CD4-positive, alpha-beta T cell treated with Interleukin-21 for 1 hour (primary cell): Measurements from ENCODE around the gene CERS6.
"Not testable (repeated sequence)": the region's sequence is repeated elsewhere in the genome, so short reads cannot be mapped to it uniquely, and the experiment has no call there.

Source experiments
- DNase-seq: peaks from one replicate; pipeline ENCODE4 v3.0.0-alpha.2; 2020

Gene CERS6

DNA sequence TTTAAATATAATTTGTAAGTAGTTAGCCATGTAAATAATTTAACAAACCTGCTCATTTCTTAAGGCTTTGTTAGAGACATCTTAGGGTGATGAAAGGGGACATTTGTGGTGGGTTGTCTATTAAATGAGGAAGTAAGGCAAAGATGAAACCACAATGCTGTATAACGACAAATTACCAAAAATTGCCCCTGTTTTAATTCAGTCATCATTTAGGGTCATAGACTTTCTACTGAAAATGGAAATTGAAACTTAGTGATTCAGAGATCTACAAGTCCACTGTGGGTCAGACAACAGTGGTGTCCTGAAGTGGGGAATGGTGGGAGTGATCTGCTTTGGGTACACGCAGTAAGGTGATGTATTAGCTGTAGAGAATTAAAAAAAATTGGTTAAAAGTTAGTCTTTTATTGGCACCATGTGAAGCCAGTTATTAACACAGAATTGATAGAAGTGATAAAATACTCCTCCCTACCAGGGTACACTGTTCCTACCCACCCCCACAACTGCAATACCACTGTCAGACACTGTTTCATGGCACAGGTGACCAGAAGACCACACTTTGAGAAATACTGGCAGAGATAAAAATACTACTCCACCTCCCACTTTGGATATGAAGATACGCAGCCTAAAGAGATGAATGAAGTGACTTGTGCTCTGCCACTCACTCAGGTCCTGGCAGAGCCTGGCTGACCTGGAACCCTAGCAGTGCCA, 13.4 kb downstream of the CERS6 start:
- no peak for DNase-seq

DNA sequence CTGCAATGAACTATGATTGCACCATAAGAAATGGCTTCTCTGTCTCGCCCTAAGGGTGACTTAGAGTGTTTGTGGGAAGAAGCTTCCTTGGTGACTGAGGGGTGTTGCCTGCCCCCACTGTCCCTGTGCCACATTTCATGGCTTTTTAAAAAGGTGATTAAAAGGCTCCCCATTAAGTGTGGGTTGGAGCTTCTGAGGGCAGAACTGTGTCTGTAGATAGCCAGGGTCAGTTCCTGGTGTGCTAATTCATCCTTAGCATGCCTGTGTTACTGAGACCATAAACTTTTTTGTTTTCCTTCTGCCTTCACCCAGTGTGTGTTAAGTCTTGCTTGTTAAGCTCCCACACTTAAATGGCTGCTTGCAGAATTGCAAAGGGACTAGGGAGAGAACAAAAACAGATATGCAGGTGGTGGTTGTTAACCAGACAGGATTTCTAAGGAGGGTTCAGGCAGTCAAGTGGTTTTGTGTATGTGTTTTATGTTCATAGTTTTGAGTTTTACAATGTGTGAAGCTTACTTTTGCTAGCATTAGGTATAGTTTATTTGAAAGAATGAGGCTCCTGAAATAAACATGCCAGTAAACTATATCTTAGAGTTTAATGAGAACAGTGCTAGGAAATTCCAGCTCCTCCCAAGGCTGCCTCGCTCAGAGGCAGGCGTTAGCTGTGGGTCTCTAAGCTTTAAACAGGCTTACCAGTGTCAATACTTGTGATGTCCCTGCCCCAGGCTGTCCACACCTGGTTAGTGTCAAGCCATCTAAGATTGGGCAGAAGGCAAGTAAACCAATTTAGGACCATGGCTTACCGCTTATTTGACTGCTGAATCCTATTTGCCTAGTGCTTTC, 14.5 kb downstream of the CERS6 start:
- DNase-seq = no peak

DNA sequence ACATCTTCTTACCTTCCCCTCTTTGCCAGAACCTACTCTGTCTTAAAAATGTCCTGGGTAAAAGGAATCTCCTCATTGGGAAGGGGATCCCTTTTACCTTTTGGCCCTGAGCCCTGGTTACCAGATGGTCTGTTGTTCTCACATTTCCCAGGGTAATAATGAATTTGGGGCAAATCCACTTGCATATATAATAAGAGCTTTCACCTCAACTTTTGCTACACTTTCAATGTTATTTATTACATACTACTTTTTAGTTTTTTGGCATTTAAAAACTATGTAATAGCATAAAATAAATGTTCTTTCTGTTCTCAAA, 15.0 kb downstream of the CERS6 start:
- no peak for DNase-seq

DNA sequence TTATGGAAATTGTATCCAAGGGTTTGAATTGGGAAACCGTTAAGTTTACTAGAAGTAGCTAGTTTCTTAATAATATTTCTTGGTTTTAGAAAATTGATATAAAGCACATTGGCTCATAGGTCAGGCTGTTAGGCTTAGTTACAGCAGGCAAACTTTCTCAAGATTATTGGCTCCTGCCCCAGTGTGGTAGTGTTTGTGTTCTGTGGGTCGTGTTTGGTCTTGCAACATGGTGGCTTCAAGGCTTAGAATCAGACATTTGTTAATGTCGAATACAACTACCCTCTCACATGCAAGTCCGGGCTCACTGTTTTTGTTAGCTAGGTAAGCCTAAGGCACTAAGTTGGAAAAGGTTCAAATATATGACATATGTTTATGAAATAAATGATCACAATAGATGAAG, 19.6 kb downstream of the CERS6 start:
- no peak for DNase-seq

DNA sequence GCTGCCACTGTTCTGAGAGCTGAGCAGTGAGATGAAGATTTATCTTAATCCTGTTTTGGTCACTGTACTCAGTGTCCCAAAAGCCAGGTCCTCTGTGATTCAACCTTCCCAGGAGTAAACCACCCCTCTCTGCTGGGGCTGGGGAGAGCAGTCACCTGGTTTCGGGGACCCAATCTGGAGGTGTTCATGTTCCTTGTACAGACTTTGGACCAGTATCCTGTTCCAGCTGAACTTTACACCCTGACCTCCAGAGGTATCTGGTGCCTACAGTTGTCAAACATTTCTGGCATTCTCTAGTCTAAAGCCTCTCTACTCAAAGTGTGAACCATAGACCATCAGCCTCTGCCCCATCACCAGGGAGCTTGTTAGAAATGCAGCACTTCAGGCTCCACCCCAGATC, 22.1 kb downstream of the CERS6 start:
- DNase-seq = no peak

DNA sequence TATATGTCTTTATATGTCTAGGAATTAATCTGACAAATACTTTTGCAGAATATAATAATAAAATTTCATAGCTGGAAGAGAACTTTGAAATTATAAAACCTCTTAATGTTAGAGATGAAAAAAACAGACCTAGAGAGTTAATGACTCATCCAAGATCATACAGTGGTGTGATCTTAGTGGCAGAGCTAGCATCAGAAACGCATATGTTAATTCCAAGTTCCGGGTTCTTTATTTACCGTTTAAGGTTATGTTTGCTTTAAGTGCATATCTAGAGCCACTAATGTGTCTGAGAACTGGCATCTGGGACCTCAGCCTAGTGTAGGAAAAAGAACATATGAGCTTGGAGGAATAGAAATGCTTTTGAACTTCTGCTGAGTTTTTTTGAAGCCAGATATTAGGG, 24.3 kb downstream of the CERS6 start:
- DNase-seq = no peak

DNA sequence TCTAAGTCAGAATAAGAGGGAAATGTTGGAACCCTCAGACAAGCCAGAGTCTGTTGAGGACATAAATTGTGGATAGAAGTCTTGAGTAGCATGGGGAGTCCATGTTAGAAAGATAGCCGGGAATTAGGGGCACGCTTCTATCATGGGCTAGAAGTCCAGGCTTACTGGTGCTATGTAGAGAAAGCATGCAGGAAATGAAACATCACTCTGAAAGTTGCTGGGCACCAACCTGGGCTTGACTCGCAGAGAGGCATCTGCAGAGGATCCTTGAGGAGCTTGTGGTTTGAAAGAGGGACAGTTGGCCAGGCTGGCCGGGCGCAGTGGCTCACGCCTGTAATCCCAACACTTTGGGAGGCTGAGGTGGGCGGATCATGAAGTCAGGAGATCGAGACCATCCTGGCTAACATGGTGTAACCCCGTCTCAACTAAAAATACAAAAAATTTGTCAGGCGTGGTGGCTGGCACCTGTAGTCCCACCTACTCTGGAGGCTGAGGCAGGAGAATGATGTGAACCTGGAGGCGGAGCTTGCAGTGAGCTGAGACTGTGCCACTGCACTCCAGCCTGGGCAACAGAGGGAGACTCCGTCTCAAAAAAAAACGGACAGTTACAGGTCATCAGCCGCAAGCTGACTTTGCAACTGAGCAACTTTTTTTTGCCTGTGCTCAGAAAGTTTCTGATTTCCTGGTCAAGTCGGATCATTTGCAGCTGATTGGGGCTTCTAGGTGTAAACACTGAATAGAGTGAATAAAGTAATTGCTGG, 24.9 kb downstream of the CERS6 start:
- DNase-seq = no peak

DNA sequence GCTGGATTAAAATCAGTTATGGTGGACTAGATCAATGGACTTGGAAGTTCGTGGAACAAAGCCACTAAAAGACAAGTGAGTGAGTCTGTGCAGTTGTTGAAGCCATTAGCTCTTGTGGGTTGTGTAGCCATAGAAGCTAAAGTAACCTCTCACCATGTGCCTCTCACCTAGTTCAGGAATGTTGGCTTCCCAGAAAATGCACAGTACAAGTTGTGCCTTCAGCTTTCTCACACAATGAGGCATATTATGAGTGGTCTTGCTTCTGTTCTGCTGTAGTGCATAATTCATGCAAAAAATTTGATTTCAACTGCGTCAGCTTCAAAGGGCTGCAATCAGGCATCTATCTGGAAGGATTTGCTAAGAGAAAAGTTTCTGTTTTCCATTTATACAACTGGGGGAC, 26.2 kb downstream of the CERS6 start:
- no peak for DNase-seq

DNA sequence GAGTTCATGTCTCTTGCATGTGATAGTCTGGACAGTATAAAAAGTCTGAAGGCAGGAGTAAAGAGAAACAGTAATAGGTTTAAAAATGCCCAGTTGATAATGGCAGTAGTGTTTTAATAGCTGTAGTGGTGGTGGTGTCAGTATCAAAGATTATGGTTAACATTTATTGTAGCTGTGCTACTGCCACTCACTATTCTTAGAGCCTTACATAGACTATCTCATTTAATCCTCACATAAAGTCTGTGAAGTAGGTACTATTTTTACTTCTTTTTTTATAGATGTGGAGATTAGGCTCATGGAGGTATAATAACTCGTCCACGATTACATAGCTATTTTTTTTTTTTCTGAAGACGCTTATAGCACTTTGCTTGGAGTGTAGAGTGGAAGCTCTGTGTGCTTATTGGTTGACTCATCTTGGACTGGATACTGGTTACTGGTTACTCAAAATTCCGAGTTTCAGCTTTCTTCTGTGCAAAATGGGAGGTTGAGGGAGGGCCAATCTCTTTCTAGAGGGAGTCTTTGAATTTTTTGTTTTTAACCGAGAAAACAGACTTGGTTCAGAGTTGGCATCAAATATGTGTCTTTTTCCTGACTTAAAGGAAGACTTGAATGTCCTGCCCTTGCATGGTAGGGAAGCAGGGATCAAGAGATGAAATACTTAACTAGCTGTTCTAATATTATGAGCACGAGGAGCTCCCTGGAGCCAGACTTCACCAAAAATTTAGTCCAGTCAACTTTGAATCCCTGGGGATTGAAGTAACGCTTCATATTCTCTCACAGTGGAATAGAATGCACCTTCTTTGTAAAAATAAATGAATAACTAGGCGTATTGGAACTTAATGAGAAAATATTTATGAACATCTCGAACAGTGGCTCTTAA, 27.1 kb downstream of the CERS6 start:
- DNase-seq = no peak

DNA sequence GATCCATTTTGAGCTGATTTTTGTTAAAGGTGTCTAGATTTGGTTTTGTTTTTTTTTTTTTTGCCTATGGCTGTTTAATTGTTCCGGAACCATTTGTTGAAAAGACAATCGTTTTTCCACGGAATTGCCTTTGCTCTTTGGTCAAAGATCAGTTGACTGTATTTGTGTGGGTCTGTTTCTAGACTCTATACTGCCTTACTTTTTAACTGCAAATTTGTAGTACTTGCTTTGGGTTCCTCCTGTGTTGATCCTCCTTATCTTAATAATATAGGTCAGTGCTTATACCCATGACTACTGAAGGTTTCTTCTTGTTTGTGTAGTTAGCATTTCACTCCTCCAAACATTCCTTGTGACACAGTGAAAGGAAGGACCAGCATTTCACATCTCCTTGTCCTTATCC, 30.4 kb downstream of the CERS6 start:
- no peak for DNase-seq

DNA sequence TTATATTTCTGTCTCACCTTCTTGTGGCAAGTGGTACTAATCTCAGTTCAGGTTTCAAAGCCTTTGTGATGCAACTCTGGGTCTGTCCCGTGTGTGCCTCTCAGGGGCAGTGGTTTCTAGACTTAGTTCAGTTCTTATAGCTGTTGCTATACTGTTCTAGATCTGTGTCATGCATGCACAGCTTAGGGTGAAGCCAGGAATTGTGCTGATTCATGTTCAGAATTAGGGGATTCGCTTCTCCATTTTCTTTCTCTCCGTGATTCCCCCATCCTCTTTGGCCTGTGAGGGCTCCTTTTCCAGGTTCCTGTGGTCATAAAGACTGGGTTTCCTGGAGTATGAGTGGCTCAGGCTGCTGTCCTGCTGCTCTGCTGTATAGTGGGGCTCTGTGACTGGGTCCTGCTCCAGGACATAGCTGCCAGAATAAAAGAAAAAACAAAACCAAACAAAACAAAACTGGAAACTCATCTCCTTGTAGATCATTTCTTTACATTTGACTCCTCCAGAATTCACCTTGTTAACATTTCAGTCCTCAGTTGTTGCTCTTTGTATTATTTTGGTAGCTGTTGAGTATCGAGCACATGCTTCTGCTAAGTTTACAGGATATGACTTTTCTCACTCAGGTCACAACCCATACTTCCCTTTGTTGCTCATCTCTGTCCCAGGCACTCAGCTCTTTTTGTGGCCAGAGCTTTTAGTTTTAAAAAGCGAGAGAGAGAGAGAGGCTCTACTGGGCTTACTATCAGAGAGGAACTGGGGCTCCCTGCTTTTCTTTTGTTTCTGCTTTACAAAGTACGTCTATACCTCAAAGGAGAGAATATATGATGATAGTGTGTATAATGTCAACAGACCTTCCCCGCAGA, 34.2 kb downstream of the CERS6 start:
- peak; percentile 38 for DNase-seq

DNA sequence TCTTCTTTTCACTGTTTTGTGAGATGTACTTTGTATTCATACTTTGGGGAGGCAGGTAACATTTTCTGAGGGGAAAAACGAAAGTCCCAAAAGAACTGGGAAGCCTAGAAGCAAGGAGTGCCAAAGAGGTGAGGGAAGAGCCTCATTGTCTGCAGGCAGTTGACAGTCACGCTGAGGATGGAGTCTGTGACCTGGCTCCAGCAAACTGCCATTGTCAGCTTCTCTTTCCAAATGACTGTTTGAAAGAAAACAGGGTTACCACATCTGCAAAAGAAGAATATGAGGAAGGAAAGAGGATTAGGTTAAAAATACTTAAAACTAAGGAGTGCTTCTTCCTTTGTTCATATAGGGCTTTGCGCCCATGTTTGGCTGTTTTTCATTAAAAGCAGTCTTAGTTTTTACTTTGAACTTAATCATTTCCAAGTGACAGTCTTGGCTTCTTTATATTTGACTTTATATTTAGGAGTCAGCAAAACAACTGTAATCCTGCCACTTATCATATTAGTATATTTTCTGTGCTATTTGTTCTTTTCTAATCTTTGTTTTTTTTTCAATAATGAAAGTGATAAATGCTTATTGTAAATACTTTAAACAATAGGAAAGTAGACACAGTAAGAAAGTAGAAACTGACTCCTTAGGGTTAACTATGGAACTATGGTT, 35.0 kb downstream of the CERS6 start:
- DNase-seq = no peak

DNA sequence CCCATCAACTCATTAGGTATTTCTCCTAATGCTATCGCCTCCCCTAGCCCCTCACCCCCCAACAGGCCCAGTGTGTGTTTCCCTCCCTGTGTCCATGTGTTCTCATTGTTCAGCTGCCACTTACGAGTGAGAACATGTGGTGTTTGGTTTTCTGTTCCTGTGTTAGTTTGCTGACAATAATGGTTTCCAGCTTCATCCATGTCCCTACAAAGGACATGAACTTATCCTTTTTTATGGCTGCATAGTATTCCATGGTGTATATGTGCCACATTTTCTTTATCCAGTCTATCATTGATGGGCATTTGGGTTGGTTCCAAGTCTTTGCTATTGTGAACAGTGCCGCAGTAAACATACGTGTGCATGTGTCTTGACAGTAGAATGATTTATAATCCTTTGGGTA, 35.7 kb downstream of the CERS6 start:
- DNase-seq = not testable (repeated sequence)

DNA sequence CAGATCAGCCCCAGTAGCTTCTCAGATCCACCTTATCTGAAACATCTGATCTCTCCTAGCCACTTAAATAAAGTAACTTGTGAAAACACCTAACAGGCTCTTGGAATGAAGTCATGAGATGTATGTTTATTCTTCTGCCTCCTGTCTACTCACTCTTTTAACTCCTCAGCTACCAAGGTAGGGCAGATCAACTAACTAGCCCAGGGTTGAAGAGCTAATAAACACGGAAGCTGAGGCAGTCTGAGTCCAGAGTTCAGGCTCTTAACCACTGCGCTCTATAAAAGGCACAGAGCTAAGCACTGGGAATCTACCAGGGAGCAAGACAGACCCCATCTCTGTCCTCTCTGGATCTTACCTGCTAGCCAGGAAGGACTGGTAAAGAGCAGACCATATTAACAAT, 37.1 kb downstream of the CERS6 start:
- DNase-seq = not testable (repeated sequence)

DNA sequence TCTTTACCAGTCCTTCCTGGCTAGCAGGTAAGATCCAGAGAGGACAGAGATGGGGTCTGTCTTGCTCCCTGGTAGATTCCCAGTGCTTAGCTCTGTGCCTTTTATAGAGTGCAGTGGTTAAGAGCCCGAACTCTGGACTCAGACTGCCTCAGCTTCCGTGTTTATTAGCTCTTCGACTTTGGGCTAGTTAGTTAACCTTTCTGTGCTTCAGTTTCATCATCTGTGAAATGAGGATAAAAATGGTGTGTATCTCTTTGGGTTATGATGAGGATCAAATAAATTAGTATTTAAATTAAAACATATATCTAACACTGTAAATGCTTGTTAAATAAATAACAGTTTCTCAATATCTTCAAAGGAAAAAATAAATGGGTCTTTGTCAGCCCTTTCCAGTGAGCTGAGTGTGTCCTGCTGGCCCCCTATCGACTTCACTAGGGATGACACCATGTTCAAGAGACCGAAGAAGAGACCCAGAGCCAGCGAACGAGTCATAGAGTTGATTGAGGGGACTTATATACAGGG, 38.2 kb downstream of the CERS6 start:
- no peak for DNase-seq

DNA sequence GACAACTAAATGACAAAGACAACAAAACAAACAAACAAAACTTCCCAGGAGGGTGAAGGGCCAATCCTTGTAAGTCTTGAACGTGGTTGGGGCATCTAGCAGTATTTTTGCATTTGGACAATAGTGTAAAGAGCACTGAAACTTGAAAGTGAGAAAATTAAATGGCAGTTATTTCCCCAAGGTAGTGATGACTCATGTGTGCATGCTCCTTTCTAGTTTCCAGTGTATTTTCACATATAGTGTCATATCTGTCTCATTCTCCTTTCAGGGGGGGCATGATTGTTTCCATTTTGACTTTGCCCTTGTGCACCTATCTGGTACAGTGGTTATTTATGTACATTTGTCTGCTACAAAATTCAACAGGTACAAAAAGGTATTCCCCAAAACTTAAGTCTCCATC, 39.5 kb downstream of the CERS6 start:
- no peak for DNase-seq

DNA sequence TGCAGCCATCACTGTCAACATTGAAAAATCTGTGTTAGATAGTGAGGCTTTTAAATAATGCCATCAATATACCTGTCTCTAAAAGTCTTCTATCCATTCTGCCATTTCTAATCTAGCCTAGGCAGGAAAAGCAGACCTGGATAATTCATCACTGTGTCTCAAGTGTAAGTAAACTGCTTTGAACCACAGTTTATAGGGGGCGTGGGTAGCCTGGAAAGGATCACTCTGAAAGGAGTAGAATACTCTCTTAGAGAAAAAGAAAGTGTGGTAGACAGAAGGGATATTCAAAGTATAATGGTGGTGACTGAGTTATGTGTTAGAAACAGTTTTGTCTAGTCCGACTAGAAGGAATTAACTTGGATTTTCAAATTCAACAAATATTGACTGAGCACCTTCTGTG, 40.8 kb downstream of the CERS6 start:
- no peak for DNase-seq

DNA sequence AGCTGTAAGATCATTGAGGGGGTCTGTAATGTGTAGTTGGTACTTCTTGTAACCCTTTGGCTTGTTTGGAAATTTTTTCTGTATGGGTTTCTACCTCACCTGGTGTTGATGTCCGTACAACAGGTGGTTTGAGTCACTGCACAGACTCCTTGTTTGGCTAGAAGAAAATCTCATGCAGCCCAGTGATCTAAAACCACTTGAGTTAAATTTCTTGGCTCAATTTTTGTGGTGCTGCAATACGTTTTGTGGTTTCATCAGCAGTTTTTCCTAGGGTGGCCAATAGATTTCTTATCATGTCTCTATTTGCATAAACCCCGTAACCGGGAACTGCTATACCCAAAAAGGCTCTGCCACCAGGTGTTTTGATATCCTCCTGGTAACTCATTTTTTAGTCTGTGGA, 43.4 kb downstream of the CERS6 start:
- no peak for DNase-seq

DNA sequence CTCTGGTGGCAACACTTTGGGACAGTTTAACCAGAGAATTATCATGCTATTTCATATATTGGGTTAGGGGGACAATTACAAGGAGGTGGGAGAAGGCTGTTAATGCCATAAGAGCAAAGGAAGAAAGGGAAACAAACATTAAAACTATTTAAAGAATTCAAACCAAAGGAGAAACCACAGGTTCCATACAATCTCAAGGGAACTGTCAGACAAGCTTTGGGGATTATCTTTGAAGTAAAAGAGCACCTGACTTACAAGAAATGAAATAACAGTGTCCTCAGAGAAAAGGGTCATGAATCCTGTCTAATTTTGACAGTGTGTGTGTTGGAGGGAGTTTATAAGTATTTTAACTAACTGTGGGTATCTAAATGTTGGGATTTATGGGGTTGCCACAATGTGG, 44.4 kb downstream of the CERS6 start:
- DNase-seq = no peak

DNA sequence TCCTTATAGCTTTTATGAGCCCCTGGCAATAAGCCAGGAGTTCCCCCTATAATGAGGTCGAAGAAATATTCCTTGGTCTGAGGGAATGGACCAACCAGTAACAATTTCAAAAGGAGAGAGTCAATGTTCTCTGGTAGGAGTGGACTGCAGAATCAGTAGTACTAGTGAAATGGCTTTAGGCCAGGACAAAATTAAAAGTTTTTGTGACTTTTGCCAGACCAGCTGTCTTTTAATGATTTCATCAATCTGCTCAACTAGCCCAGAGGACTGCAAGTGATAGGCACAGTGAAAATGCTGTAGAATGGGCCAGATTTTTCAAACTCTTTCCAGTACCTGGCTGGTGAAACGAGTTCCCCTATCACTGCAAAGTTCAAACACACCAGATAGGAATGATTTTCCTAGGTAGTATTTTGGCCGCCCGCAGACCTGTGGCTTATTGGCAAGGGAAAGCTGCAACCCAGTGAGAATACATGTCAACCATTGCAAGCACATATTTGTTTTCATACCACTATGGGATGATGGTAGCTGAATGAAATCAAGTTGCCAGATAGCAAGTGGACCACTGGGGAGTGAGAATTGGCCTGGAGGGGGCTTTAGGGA, 45.5 kb downstream of the CERS6 start:
- no peak for DNase-seq

DNA sequence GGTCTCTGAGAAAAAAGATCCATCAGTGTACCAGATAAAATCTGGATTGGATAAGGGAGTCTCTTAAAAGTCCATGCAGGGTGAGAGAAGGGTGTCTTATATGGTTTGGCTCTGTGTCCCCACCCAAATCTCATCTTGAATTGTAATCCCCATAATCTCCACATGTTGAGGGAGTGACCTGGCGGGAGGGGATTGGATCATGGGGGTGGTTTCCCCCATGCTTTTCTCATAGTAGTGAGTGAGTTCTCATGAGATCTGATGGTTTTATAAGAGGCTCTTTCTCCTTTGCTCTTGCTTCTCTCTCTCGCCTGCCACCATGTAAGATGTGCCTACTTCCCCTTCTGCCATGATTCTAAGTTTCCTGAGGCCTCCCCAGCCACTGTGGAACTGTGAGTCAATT, 46.8 kb downstream of the CERS6 start:
- DNase-seq = not testable (repeated sequence)
